GM12878 (cell line): ENCODE measurements around the gene AGBL1. TPM values are rescaled to one million over a fixed set of nuclear protein-coding genes. Genes with fewer than 3 reads are reported as not detected.

Source experiments
- ATAC-seq: fragments of 200-7000 bp; cut with Tn5 transposase; 3 replicates; pipeline ENCODE4 v1.9.1; 2020; ENCODE audit warnings: mild to moderate bottlenecking, moderate library complexity
- BruUV-seq: library from RNA; stranded (reverse); fragments of 400-500 nt; replicated peaks from 2 replicates; lab custom pipeline; 2021; lab: Mats Ljungman, UMichigan
- CTCF ChIA-PET: fragments of 300-600 bp; sonication (Branson Sonifier 250); formaldehyde crosslinking; extraction: SDS; loops from one replicate; lab custom pipeline; 2021; ENCODE audit warnings: inconsistent platforms; lab: Yijun Ruan, JAX
- POLR2A ChIA-PET: fragments of 350-600 bp; formaldehyde crosslinking; extraction: SDS; loops from one replicate; lab custom pipeline; 2021; ENCODE audit warnings: inconsistent platforms; lab: Charles Lee
- RAD21 ChIA-PET: fragments of 300-600 bp; sonication (Branson Sonifier 250); formaldehyde crosslinking; loops from one replicate; lab custom pipeline; 2023; ENCODE audit warnings: antibody characterized with exemption; ENCODE audit not compliant: unreplicated experiment; lab: Charles Lee
- SMC1A ChIA-PET: fragments of 300-600 bp; sonication (Branson Sonifier 250); formaldehyde crosslinking; loops from one replicate; lab custom pipeline; 2023; ENCODE audit not compliant: unreplicated experiment, uncharacterized antibody; lab: Charles Lee
- DNase-seq: peaks from one replicate; pipeline ENCODE4 v3.0.0-alpha.2; 2011; ENCODE audit warnings: low read depth, low spot score
- FAIRE-seq: peaks from 3 replicates; lab custom pipeline; 2011; peaks lifted over from hg19 to GRCh38; lab: Jason Lieb, UNC
- H2AFZ ChIP-seq: 2 replicates; pipeline ENCODE4 v1.6.0; 2011; ENCODE audit warnings: low read depth, low read length, control low read depth; ENCODE audit not compliant: control insufficient read depth
- H3K27ac ChIP-seq: 2 replicates; pipeline ENCODE4 v1.5.1; 2011; ENCODE audit warnings: control low read depth; ENCODE audit not compliant: control insufficient read depth, insufficient read depth
- H3K27me3 ChIP-seq, 2 experiments: replicated peaks in 1 of 2; 2 replicates each; pipeline versions ENCODE4 v1.6.0 to v1.6.1; 2011; ENCODE audit warnings: low read length in 1 of 2; ENCODE audit not compliant: control insufficient read depth in 2 of 2, insufficient read depth in 2 of 2
- H3K36me3 ChIP-seq, 2 experiments: 2 replicates each; pipeline ENCODE4 v1.5.1; 2011; ENCODE audit warnings: low read length in 1 of 2; ENCODE audit not compliant: control insufficient read depth in 2 of 2, insufficient read depth in 2 of 2
- H3K4me1 ChIP-seq: 2 replicates; pipeline ENCODE4 v1.6.1; 2011; ENCODE audit warnings: mild to moderate bottlenecking, low read length, moderate library complexity, mixed read lengths; ENCODE audit not compliant: control insufficient read depth, insufficient read depth
- H3K4me2 ChIP-seq: 2 replicates; pipeline ENCODE4 v1.6.0; 2011; ENCODE audit warnings: control low read depth; ENCODE audit not compliant: control insufficient read depth, insufficient read depth
- H3K4me3 ChIP-seq: fragments of 200-600 bp; sonication (generic); 2 replicates; pipeline ENCODE4 v1.5.1; 2016
- H3K79me2 ChIP-seq: 2 replicates; pipeline ENCODE4 v1.6.0; 2011; ENCODE audit warnings: low read length; ENCODE audit not compliant: control insufficient read depth, insufficient read depth
- H3K9ac ChIP-seq: 2 replicates; pipeline ENCODE4 v1.8.0; 2011; ENCODE audit warnings: low read length, control low read depth, mixed read lengths; ENCODE audit not compliant: control insufficient read depth, insufficient read depth
- H3K9me3 ChIP-seq: replicated peaks from 3 replicates; pipeline ENCODE4 v1.5.1; 2011; ENCODE audit warnings: mild to moderate bottlenecking, low read length; ENCODE audit not compliant: control insufficient read depth, insufficient read depth
- H4K20me1 ChIP-seq: 2 replicates; pipeline ENCODE4 v1.6.0; 2011; ENCODE audit not compliant: control insufficient read depth, insufficient read depth
- EGR1 ChIP-seq, 2 experiments: IDR thresholded peaks; 1 replicate in 1 of 2; 2 replicates in 1 of 2; pipeline ENCODE4 v1.6.1; 2011 to 2012; ENCODE audit warnings: low read depth in 2 of 2, low read length in 2 of 2, borderline replicate concordance in 1 of 2, mild to moderate bottlenecking in 1 of 2, moderate library complexity in 1 of 2
- GABPA ChIP-seq: IDR thresholded peaks from 2 replicates; pipeline ENCODE4 v1.6.1; 2014; ENCODE audit warnings: antibody characterized with exemption, low read depth, mild to moderate bottlenecking, inconsistent platforms
- KAT2A ChIP-seq: conservative IDR thresholded peaks from 2 replicates; pipeline ENCODE4 v1.6.1; 2011; ENCODE audit warnings: low read depth, low read length; ENCODE audit not compliant: control insufficient read depth
- SIN3A ChIP-seq: IDR thresholded peaks from 2 replicates; pipeline ENCODE4 v1.6.1; 2012; ENCODE audit warnings: low read depth, low read length, improper control_type of control experiment
- TCF12 ChIP-seq: IDR thresholded peaks from 2 replicates; pipeline ENCODE4 v1.6.1; 2011; ENCODE audit warnings: low read depth, mild to moderate bottlenecking, low read length
- WGBS: methylation state at CpG from one replicate; pipeline ENCODE4 v1.1.6; 2016; ENCODE audit warnings: low lambda C conversion rate; ENCODE audit not compliant: insufficient replicate concordance, insufficient coverage; ENCODE audit errors: missing lambda C conversion rate; 5-methylcytosine and 5-hydroxymethylcytosine counted together
- in situ Hi-C: fragments of 300-500 bp; cut with MboI; formaldehyde crosslinking; loops from 9 replicates; pipeline ENCODE4 v1.14.3; 2018; ENCODE audit warnings: mixed read lengths
- intact Hi-C: fragments of 100-400 bp; cut with micrococcal nuclease; formaldehyde crosslinking; loops from one replicate; pipeline ENCODE4 v1.14.2; 2022; ENCODE audit not compliant: unreplicated experiment
- polyA plus RNA-seq, 11 experiments: library from polyadenylated mRNA; depleted of rRNA in 4 of 11; unstranded in 6 of 11; stranded (reverse) in 5 of 11; fragments of >200 nt; fragmentation: Nextera tagmentation in 4 of 11; fragmentation: Illumina TruSeq in 1 of 11; extraction: Ambion mirVana in 4 of 11; extraction: Trizol in 1 of 11; gene quantifications; 1 replicate in 1 of 11; 2 replicates in 10 of 11; pipeline versions ENCODE4 v1.2.1 to v1.2.3, GENCODE V29; 2011 to 2016; ENCODE audit warnings: inconsistent platforms in 2 of 11, missing spikeins in 2 of 11, low read depth in 1 of 11
- total RNA-seq, 4 experiments: library from RNA; depleted of rRNA in 3 of 4; stranded (reverse); fragments of >200 nt in 3 of 4; fragmentation: Illumina TruSeq in 1 of 4; extraction: Trizol in 1 of 4; gene quantifications; 2 replicates each; pipeline versions ENCODE4 v1.2.1 to v1.2.3, GENCODE V29; 2013 to 2021
- TF ChIP-seq, protein P1 (sequence below): fragments of 450-650 bp; formaldehyde crosslinking; IDR thresholded peaks from 2 replicates; pipeline ENCODE4 v1.5.0; 2022; ENCODE audit warnings: mild to moderate bottlenecking, missing genetic modification characterization
- TF ChIP-seq, protein P2 (sequence below): fragments of 450-650 bp; conservative IDR thresholded peaks from 2 replicates; pipeline ENCODE4 v1.6.1; 2017; ENCODE audit warnings: mild to moderate bottlenecking, moderate library complexity
- TF ChIP-seq, protein P3 (sequence below): IDR thresholded peaks from 2 replicates; pipeline ENCODE4 v1.6.1; 2012; ENCODE audit warnings: mild to moderate bottlenecking, low read depth, low read length

The AGBL1 gene
- total and polyA plus RNA-seq, 10 of the 15 experiments (the other 5 are each of a cell fraction or from before 2014, with no cell fraction given) = not detected

DNA sequence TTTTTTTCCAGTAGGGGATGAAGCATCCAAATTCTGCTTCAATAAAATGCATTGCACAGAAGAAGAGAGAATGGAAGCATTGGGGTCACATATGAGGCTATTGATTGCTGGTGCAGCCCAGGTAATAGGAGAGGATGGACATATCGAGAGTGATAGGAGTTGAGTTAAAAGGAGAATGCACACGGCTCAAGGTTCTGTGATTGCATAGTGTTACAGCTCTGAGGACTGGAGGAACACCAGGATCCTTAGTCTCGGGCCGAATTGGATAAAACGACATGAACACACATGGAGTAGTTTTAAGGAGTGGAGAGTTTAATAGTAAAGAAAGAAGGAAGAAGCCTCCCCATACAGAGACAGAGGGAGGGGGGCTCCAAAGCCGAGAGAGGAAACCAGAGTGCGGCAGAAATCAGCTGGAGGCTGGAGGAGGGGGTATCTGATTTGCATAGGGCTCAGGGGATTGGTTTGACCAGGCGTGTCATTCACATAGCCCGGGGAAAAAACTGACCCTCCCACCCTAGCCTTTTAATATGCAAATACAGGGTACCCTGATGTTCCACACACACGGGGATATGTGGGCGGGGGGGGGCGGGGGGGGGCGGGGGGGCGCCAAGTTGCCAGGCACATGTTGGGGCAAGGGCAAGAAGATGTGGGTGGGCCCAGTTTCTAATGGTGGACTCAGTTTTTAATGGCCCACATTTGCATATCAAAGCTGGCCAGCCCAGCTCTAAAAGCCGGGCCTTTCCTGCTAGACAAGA, 156.9 kb downstream of the AGBL1 start:
- RAD21 ChIA-PET = interaction anchor here (0.9 kb wide), 1 partner anchor 34 kb away, joined by 3 read pairs; no protein-coding TSS in a partner anchor
- no peaks in the 10 kb centered on the region for H3K27me3 ChIP-seq
- TF ChIP-seq EGR1 (IDR thresholded peaks at IDR 0.05; ENCODE audit: borderline replicate concordance in 1 of 2, low read depth in 2 of 2, low read length in 2 of 2) (no peak), KAT2A (no peak), SIN3A (no peak), GABPA (no peak), TCF12 (no peak)
- TF ChIP-seq, protein P1, sequence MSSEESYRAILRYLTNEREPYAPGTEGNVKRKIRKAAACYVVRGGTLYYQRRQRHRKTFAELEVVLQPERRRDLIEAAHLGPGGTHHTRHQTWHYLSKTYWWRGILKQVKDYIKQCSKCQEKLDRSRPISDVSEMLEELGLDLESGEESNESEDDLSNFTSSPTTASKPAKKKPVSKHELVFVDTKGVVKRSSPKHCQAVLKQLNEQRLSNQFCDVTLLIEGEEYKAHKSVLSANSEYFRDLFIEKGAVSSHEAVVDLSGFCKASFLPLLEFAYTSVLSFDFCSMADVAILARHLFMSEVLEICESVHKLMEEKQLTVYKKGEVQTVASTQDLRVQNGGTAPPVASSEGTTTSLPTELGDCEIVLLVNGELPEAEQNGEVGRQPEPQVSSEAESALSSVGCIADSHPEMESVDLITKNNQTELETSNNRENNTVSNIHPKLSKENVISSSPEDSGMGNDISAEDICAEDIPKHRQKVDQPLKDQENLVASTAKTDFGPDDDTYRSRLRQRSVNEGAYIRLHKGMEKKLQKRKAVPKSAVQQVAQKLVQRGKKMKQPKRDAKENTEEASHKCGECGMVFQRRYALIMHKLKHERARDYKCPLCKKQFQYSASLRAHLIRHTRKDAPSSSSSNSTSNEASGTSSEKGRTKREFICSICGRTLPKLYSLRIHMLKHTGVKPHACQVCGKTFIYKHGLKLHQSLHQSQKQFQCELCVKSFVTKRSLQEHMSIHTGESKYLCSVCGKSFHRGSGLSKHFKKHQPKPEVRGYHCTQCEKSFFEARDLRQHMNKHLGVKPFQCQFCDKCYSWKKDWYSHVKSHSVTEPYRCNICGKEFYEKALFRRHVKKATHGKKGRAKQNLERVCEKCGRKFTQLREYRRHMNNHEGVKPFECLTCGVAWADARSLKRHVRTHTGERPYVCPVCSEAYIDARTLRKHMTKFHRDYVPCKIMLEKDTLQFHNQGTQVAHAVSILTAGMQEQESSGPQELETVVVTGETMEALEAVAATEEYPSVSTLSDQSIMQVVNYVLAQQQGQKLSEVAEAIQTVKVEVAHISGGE = no peak
- TF ChIP-seq, protein P2, sequence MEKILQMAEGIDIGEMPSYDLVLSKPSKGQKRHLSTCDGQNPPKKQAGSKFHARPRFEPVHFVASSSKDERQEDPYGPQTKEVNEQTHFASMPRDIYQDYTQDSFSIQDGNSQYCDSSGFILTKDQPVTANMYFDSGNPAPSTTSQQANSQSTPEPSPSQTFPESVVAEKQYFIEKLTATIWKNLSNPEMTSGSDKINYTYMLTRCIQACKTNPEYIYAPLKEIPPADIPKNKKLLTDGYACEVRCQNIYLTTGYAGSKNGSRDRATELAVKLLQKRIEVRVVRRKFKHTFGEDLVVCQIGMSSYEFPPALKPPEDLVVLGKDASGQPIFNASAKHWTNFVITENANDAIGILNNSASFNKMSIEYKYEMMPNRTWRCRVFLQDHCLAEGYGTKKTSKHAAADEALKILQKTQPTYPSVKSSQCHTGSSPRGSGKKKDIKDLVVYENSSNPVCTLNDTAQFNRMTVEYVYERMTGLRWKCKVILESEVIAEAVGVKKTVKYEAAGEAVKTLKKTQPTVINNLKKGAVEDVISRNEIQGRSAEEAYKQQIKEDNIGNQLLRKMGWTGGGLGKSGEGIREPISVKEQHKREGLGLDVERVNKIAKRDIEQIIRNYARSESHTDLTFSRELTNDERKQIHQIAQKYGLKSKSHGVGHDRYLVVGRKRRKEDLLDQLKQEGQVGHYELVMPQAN = no peak
- TF ChIP-seq, protein P3, sequence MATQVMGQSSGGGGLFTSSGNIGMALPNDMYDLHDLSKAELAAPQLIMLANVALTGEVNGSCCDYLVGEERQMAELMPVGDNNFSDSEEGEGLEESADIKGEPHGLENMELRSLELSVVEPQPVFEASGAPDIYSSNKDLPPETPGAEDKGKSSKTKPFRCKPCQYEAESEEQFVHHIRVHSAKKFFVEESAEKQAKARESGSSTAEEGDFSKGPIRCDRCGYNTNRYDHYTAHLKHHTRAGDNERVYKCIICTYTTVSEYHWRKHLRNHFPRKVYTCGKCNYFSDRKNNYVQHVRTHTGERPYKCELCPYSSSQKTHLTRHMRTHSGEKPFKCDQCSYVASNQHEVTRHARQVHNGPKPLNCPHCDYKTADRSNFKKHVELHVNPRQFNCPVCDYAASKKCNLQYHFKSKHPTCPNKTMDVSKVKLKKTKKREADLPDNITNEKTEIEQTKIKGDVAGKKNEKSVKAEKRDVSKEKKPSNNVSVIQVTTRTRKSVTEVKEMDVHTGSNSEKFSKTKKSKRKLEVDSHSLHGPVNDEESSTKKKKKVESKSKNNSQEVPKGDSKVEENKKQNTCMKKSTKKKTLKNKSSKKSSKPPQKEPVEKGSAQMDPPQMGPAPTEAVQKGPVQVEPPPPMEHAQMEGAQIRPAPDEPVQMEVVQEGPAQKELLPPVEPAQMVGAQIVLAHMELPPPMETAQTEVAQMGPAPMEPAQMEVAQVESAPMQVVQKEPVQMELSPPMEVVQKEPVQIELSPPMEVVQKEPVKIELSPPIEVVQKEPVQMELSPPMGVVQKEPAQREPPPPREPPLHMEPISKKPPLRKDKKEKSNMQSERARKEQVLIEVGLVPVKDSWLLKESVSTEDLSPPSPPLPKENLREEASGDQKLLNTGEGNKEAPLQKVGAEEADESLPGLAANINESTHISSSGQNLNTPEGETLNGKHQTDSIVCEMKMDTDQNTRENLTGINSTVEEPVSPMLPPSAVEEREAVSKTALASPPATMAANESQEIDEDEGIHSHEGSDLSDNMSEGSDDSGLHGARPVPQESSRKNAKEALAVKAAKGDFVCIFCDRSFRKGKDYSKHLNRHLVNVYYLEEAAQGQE = no peak
- TF ChIP-seq, all 136 proteins: peak for 0
- DNase-seq = no peak
- Histone ChIP-seq H3K4me3 (no peak overlapping the region), H3K79me2 (no peaks in the 10 kb centered on the region), H3K9ac (no peak overlapping the region), H4K20me1 (no peaks in the 10 kb centered on the region), H3K4me2 (no peak overlapping the region), H3K9me3 (no peaks in the 10 kb centered on the region), H2AFZ (no peak overlapping the region), H3K27ac (no peak overlapping the region), H3K4me1 (no peaks in the 10 kb centered on the region), H3K36me3 (no peaks in the 10 kb centered on the region)
- in situ Hi-C loops (no loop called here), intact Hi-C loops (no loop called here)
- ATAC-seq = no peak
- ChIA-PET CTCF (no interaction called here), SMC1A (no interaction called here), POLR2A (interaction anchor here (0.6 kb wide), 1 partner anchor 299 kb away, joined by 3 read pairs; no protein-coding TSS in a partner anchor)
- WGBS = 17% methylated on average over 12 of the region's 15 CpGs
- no TSS peak for BruUV-seq
- no peak for FAIRE-seq
